ENCODE results near the gene FOXJ3.
"Not testable (repeated sequence)": the region's sequence is repeated elsewhere in the genome, so short reads cannot be mapped to it uniquely, and the experiment has no call there.

Gene FOXJ3

DNA sequence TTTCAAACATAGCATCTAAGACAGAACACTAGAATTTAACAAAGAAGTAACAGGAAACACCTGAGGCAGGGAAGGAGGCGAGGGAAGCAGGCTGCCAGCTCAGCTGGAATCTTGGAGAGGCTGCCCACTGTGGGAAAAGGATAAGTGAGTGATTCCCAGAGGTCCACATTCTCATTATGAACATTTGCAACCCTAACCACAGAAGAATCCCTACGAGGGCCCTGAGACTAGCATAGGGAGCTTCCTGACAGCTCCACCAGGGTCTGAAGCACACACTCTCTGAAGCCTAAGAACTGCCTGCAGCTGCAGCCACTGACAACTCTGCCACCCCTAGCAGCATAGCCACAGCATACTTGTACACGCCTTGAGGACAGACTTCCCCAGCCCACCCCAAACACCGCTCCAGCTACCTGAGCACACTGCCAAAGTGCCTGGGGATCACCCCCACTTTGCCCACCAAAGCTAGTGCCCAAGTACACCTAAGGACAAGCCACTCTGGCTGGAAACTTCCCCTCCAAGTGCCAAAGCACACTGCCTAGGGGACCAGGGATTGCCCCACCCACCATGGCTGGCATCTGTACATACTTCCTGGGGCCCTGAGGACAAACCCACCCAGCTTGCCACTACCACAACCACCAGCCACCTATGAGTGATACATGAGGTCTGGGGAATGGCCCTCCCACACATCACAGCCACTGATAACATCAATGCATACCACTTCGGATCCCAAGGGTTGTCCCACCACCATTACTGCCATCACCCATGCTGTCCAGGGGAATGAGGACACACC is 93.9 kb downstream of the FOXJ3 start:
- DNase-seq, result no peak

DNA sequence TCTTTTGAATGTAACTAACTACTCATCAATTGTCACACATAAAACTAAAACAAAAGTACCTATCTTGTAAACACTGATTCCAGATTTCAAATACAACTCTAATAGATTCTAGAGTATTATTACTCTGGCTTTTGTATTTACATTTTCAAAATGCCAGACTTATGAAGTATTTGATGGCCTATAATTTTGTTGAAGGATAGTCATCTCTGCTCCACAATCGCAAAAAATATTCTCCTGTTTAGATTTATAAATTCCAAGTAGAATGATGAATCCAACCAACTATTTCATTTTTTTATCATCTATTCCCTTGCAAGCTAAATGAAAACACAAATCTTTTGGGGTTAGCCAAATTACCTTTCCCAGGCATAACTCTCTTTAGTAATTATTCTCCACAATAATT is 95.5 kb downstream of the FOXJ3 start:
- no peak for DNase-seq

- DNase-seq, result no peak
Measured at GRCh38 chr1:42239041-42239440, 96.0 kb downstream of the FOXJ3 start.

DNA sequence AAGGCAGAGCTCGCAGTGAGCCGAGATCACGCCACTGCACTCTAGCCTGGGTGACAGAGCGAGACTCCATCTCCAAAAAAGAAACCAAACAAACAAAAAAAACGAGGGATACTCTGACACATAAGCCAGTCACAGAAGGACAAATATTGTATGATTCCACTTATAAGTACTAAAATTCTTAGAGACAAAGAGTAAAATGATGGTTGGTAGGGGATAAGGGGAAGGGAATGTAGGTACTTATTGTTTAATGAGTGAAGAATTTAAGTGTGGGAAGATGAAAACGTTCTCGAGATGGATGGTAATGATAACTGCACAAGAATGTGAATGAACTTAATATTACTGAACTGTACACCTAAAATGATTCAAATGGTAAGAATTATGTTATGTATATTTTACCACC is 103.8 kb downstream of the FOXJ3 start:
- DNase-seq, result no peak

GRCh38 chr1:42228938-42229337 is 106.1 kb downstream of the FOXJ3 start:
- DNase-seq, result no peak

GRCh38 chr1:42223036-42223435 is 112.0 kb downstream of the FOXJ3 start:
- no peak for DNase-seq

GRCh38 chr1:42221952-42222606 is 113.0 kb downstream of the FOXJ3 start:
- DNase-seq, result no peak

- DNase-seq, result no peak
Measured at GRCh38 chr1:42221456-42221855, 113.6 kb downstream of the FOXJ3 start.

DNA sequence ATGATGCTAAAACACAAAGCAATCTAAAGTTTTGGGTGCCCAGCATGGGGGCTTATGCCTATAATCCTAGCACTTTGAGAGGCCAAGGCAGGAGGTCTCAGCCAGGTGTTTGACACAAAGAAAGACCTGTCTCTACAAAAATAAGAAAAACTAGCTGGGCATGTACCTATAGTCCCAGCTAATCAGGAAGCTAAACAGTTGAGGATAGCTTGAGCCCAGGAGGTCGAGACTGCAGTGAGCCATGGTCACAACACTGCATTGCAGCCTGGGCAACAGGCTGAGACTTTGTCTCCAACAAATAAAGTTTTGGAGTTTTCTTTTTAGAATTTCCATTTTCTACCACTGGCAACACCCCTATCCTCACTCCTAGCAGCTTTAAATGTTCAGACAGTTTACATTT is 115.4 kb downstream of the FOXJ3 start:
- DNase-seq, result no peak

DNA sequence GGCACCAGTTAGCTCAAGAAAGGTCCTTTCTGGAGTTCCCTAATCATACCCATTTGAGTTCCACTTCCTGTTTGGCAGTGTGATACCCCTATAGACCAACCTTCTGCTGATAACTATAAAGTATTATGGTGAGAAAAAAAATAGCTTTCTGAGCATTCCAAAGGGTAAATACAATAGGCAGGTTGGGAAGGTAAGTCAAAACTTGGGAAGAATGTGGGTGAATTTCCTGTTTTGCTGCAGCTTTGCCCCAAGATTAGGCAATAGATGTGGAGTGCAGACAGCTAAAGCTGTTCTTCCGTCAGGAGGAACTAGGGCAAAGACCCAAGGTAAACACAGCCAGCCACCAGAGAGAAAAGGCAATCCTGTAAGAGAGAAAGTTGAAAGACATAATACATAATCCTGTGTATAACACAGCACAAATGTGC is 120.6 kb downstream of the FOXJ3 start:
- DNase-seq, result no peak

DNA sequence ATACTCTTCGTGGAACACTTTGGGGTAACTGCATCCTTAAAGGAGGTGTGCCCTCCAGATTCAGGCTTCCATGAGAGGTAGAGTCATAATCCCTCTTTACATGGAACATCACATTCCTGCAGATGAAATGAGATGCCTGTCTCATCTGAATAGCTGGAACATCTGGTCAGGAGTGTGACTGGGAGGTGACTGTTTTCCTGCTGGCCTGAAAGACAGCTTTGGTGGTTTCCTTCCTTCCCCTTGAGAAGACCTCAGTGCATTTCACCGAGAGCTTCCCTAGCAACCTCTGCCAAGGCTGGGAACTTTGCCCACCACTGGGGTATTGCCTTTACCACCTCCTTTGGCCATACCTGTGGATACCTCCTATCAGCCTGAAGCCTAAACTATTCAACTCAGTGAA is 123.8 kb downstream of the FOXJ3 start:
- DNase-seq, result no peak

GRCh38 chr1:42210421-42211133 is 124.5 kb downstream of the FOXJ3 start:
- DNase-seq, result no peak

GRCh38 chr1:42209526-42210251 is 125.3 kb downstream of the FOXJ3 start:
- no peak for DNase-seq

DNA sequence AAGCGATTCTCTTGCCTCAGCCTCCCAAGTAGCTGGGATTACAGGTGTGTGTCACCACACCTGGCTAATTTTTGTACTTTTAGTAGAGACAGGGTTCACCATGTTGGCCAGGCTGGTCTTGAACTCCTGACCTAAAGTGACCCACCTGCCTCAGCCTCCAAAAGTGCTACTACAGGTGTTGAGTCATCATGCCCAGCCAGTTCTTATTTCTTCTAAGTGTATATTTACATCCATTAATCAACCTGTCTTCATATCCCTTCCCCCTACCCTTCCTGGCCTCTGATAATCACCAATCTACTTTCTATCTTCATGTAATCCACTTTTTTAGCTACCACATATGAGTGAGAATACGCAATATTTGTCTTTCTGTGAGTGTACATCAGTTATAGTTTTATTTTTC is 128.1 kb downstream of the FOXJ3 start:
- DNase-seq, result not testable (repeated sequence)

DNA sequence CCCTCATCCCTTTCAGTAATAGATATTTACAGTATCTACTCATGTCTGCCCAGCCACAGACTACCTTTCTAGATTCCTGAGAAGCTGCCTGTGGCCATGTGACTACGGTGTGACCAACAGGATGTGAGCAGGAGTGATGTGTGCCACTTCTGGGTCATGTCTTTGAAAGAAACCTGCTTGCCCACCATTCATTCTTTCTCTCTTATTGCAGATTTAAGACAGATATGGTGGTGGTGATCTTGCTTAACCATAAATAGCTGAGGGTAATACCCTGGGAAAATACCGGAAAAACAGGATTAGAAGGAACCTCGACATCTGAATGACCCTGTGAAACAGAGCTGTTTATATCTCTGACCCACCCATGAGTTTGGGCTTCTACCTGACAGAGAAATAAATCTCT is 128.9 kb downstream of the FOXJ3 start:
- no peak for DNase-seq

GRCh38 chr1:42201986-42202385 is 133.0 kb downstream of the FOXJ3 start:
- DNase-seq, result no peak

GRCh38 chr1:42198251-42198650 is 136.8 kb downstream of the FOXJ3 start:
- no peak for DNase-seq

GRCh38 chr1:42195841-42196240 is 139.2 kb downstream of the FOXJ3 start:
- DNase-seq, result no peak

- DNase-seq, result no peak
Measured at GRCh38 chr1:42192106-42192505, 142.9 kb downstream of the FOXJ3 start.

- no peak for DNase-seq
Measured at GRCh38 chr1:42191319-42191718, 143.7 kb downstream of the FOXJ3 start.

DNA sequence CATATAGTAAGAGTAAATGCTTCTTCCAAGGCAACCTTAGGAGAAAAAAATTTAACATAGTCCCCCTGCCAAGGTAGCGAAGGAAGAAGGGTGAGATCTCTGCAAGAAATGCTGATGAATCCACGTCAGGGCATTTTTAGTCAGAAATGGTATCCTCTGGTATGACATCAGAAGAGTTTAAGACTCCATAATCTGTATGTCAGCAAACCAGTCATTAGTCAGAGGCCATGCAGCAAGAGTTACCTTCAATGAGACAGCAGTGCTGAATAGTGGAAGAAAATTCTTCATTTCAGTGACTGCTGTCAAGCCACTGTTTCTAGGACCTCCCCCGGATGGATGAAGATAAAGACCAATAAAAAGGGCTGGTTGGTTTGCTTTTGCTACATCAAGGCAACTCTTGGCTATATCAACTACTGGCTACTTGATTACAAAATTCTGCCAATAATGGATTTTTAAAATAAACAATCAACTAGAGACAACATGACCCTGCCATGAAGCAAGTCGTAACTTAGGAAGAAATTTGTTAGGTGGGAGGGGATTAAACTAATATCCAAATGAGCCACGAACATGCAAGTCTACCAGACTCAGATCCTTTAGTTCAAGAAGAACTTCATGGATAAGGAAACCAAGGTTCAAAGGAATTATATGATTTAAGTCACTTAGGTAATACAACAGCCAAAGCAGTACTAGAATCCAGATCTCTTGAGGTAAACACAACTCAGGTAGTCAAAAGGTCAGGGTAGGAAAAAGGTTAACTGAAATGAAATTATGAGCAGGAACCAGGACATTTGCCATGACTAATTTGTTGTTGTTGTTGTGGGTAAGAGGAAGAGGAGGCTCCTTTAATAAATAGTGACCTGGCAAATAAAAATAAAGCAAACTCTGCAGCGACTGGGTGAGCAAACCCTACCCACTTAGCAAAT is 144.8 kb downstream of the FOXJ3 start:
- no peak for DNase-seq

DNA sequence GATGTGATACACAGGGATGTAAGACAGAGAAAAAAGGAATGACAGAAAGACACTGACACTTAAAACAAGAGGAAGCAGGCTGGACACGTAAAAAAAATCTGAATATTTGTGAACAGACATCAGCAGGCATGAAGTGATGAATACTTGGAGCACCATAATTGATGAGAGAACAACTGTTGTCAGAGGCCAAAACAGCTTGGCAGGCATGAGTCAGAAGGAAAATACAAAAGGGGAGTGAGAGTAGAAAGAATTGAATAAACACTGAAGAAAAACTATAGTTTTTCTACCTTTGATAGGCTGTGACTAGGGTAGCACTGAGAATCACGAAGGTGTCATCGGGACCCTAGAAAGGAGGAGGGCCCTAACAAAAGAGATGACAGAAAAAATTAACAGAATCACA is 148.9 kb downstream of the FOXJ3 start:
- no peak for DNase-seq
